K562 (cell line): Measurements from ENCODE around the gene TJP2.

Experiments
- ARNT ChIP-seq, 2 experiments: fragments of 450-650 bp; IDR thresholded peaks; 2 replicates each; pipeline ENCODE4 v1.6.1; 2016; ENCODE audit warnings: mild to moderate bottlenecking in 1 of 2
- DNMT1 ChIP-seq: fragments of 450-650 bp; IDR thresholded peaks from 2 replicates; pipeline ENCODE4 v1.6.1; 2016; ENCODE audit warnings: antibody characterized with exemption, mild to moderate bottlenecking
- MYC ChIP-seq, 2 experiments: fragments of 250-450 bp in 1 of 2; sonication (Bioruptor Pico) in 1 of 2; IDR thresholded peaks; 2 replicates each; pipeline versions ENCODE4 v1.5.1 to v1.6.1; 2012 to 2021; ENCODE audit warnings: low read depth in 2 of 2, borderline replicate concordance in 1 of 2, improper control_type of control experiment in 1 of 2, low read length in 1 of 2, mild to moderate bottlenecking in 1 of 2, moderate library complexity in 1 of 2
- NR3C1 ChIP-seq: sonication (generic); formaldehyde crosslinking; IDR thresholded peaks from 2 replicates; pipeline ENCODE4 v1.8.1; 2022; ENCODE audit warnings: missing genetic modification reagents
- PRPF4 ChIP-seq: fragments of 200-400 bp; formaldehyde crosslinking; IDR thresholded peaks from one replicate; pipeline ENCODE4 v1.6.1; 2017; ENCODE audit warnings: low read length, low read depth, mild to moderate bottlenecking; ENCODE audit not compliant: insufficient read depth, poor library complexity, severe bottlenecking
- RBM17 ChIP-seq: fragments of 200-400 bp; formaldehyde crosslinking; IDR thresholded peaks from 2 replicates; pipeline ENCODE4 v1.6.1; 2017; ENCODE audit warnings: low read depth, mild to moderate bottlenecking, low read length, borderline replicate concordance
- SMARCE1 ChIP-seq: fragments of 450-650 bp; IDR thresholded peaks from 2 replicates; pipeline ENCODE4 v1.7.1; 2016; ENCODE audit warnings: mild to moderate bottlenecking
- SNRNP70 ChIP-seq: fragments of 200-400 bp; formaldehyde crosslinking; optimal IDR thresholded peaks from 2 replicates; pipeline ENCODE3; 2017; ENCODE audit warnings: low read depth, low read length
- ZNF253 ChIP-seq: fragments of 250-450 bp; sonication (Bioruptor Pico); conservative IDR thresholded peaks from 2 replicates; pipeline ENCODE4 v1.6.1; 2021; ENCODE audit warnings: mild to moderate bottlenecking
- ZNF280B ChIP-seq: fragments of 250-450 bp; sonication (Bioruptor Pico); IDR thresholded peaks from 2 replicates; pipeline ENCODE4 v1.5.1; 2021; ENCODE audit warnings: mild to moderate bottlenecking
- TF ChIP-seq, protein P1 (sequence below): fragments of 250-450 bp; sonication (Bioruptor Pico); IDR thresholded peaks from 2 replicates; pipeline ENCODE4 v1.8.0; 2021; ENCODE audit warnings: borderline replicate concordance, mild to moderate bottlenecking, moderate library complexity; ENCODE audit not compliant: poor library complexity, severe bottlenecking

DNA sequence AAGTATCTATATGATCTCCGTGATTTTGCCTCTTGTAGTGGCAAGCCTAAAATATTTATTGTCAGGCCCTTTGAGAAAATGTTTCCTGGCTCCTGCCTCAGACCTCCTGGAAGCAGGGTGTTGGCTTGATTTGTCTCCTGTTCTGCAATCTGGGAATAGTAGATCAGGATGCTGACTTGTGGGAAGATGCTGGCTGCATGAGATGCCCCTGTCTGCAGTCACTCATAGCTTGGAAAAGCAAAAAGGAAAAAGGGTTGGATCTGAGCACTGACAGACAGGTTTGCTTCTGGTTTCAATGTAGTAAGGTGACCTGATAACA, 16.7 kb downstream of the TJP2 start:
- TF ChIP-seq ZNF280B (CRISPR knock-in tag): no peak
- no peak for TF ChIP-seq SMARCE1
- no peak for TF ChIP-seq ZNF253 (CRISPR knock-in tag)
- TF ChIP-seq PRPF4: no peak
- no peak for TF ChIP-seq MYC (IDR thresholded peaks at IDR 0.05; ENCODE audit: low read depth, low read length)
- TF ChIP-seq MYC (CRISPR knock-in tag; IDR thresholded peaks at IDR 0.05; ENCODE audit: borderline replicate concordance, low read depth): no peak
- no peak for TF ChIP-seq RBM17
- TF ChIP-seq, protein P1, sequence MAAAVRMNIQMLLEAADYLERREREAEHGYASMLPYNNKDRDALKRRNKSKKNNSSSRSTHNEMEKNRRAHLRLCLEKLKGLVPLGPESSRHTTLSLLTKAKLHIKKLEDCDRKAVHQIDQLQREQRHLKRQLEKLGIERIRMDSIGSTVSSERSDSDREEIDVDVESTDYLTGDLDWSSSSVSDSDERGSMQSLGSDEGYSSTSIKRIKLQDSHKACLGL: no peak
- no peak for TF ChIP-seq DNMT1
- no peak for TF ChIP-seq ARNT (IDR thresholded peaks at IDR 0.05)
- no peak for TF ChIP-seq SNRNP70
- TF ChIP-seq NR3C1 (CRISPR knock-in tag): no peak
